Measurements from ENCODE around the gene ARG1. TPM values are rescaled to one million over a fixed set of nuclear protein-coding genes. Genes with fewer than 3 reads are reported as not detected.

ARG1 gene
- total and polyA plus RNA-seq, 2 of the 8 experiments (the other 6 are each of a cell fraction or from before 2014, with no cell fraction given) = not detected

GRCh38 chr6:131627724-131628682 lies 55.0 kb downstream of the ARG1 start, which contains the start of gene MED23 (continued):
- TF ChIP-seq, protein P1, sequence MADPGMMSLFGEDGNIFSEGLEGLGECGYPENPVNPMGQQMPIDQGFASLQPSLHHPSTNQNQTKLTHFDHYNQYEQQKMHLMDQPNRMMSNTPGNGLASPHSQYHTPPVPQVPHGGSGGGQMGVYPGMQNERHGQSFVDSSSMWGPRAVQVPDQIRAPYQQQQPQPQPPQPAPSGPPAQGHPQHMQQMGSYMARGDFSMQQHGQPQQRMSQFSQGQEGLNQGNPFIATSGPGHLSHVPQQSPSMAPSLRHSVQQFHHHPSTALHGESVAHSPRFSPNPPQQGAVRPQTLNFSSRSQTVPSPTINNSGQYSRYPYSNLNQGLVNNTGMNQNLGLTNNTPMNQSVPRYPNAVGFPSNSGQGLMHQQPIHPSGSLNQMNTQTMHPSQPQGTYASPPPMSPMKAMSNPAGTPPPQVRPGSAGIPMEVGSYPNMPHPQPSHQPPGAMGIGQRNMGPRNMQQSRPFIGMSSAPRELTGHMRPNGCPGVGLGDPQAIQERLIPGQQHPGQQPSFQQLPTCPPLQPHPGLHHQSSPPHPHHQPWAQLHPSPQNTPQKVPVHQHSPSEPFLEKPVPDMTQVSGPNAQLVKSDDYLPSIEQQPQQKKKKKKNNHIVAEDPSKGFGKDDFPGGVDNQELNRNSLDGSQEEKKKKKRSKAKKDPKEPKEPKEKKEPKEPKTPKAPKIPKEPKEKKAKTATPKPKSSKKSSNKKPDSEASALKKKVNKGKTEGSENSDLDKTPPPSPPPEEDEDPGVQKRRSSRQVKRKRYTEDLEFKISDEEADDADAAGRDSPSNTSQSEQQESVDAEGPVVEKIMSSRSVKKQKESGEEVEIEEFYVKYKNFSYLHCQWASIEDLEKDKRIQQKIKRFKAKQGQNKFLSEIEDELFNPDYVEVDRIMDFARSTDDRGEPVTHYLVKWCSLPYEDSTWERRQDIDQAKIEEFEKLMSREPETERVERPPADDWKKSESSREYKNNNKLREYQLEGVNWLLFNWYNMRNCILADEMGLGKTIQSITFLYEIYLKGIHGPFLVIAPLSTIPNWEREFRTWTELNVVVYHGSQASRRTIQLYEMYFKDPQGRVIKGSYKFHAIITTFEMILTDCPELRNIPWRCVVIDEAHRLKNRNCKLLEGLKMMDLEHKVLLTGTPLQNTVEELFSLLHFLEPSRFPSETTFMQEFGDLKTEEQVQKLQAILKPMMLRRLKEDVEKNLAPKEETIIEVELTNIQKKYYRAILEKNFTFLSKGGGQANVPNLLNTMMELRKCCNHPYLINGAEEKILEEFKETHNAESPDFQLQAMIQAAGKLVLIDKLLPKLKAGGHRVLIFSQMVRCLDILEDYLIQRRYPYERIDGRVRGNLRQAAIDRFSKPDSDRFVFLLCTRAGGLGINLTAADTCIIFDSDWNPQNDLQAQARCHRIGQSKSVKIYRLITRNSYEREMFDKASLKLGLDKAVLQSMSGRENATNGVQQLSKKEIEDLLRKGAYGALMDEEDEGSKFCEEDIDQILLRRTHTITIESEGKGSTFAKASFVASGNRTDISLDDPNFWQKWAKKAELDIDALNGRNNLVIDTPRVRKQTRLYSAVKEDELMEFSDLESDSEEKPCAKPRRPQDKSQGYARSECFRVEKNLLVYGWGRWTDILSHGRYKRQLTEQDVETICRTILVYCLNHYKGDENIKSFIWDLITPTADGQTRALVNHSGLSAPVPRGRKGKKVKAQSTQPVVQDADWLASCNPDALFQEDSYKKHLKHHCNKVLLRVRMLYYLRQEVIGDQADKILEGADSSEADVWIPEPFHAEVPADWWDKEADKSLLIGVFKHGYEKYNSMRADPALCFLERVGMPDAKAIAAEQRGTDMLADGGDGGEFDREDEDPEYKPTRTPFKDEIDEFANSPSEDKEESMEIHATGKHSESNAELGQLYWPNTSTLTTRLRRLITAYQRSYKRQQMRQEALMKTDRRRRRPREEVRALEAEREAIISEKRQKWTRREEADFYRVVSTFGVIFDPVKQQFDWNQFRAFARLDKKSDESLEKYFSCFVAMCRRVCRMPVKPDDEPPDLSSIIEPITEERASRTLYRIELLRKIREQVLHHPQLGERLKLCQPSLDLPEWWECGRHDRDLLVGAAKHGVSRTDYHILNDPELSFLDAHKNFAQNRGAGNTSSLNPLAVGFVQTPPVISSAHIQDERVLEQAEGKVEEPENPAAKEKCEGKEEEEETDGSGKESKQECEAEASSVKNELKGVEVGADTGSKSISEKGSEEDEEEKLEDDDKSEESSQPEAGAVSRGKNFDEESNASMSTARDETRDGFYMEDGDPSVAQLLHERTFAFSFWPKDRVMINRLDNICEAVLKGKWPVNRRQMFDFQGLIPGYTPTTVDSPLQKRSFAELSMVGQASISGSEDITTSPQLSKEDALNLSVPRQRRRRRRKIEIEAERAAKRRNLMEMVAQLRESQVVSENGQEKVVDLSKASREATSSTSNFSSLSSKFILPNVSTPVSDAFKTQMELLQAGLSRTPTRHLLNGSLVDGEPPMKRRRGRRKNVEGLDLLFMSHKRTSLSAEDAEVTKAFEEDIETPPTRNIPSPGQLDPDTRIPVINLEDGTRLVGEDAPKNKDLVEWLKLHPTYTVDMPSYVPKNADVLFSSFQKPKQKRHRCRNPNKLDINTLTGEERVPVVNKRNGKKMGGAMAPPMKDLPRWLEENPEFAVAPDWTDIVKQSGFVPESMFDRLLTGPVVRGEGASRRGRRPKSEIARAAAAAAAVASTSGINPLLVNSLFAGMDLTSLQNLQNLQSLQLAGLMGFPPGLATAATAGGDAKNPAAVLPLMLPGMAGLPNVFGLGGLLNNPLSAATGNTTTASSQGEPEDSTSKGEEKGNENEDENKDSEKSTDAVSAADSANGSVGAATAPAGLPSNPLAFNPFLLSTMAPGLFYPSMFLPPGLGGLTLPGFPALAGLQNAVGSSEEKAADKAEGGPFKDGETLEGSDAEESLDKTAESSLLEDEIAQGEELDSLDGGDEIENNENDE (IDR thresholded peaks at IDR 0.05; ENCODE audit: insufficient replicate concordance, low read length) = peak; percentile 52
- TF ChIP-seq RAD21 (IDR thresholded peaks at IDR 0.05 in 1 of 2, conservative IDR thresholded peaks at IDR 0.05 in 1 of 2; ENCODE audit: low read depth in 2 of 2, low read length in 2 of 2) (peak; percentile 92 to 96), JUND (IDR thresholded peaks at IDR 0.05; ENCODE audit: low read length) (peak; percentile 68; the same call in 1 of the 2 replicates), BACH1 (IDR thresholded peaks at IDR 0.05; ENCODE audit: low read length) (no peak), ATF2 (IDR thresholded peaks at IDR 0.05; ENCODE audit: low read length) (peak; percentile 82), ZNF274 (IDR thresholded peaks at IDR 0.05; ENCODE audit: borderline replicate concordance, extremely low read depth, low read length) (no peak), TEAD4 (IDR thresholded peaks at IDR 0.05; ENCODE audit: low read depth, low read length) (peak; percentile 24; the same call in 1 of the 2 replicates)

Measured in H1 (cell line).